HepG2 (cell line): ENCODE measurements around the gene FAM89B. TPM values are rescaled to one million over a fixed set of nuclear protein-coding genes. Genes with fewer than 3 reads are reported as not detected.

ENCODE experiments used
- BRCA1 ChIP-seq: sonication (generic); formaldehyde crosslinking; IDR thresholded peaks from 2 replicates; pipeline ENCODE4 v1.4.0; 2020; ENCODE audit warnings: missing genetic modification reagents
- FOXK1 ChIP-seq: sonication (generic); formaldehyde crosslinking; IDR thresholded peaks from 2 replicates; pipeline ENCODE4 v1.4.0; 2020; ENCODE audit warnings: low read depth, missing genetic modification reagents, borderline replicate concordance
- GPN1 ChIP-seq: sonication (generic); formaldehyde crosslinking; IDR thresholded peaks from 2 replicates; pipeline ENCODE4 v1.5.1; 2020; ENCODE audit warnings: missing genetic modification reagents, borderline replicate concordance
- MAFG ChIP-seq: sonication (generic); formaldehyde crosslinking; IDR thresholded peaks from 2 replicates; pipeline ENCODE4 v1.5.1; 2020; ENCODE audit warnings: mild to moderate bottlenecking, missing genetic modification reagents
- MYC ChIP-seq: sonication (generic); formaldehyde crosslinking; IDR thresholded peaks from 2 replicates; pipeline ENCODE4 v1.9.0; 2021; ENCODE audit warnings: missing genetic modification reagents, borderline replicate concordance
- PAX8 ChIP-seq: sonication (generic); formaldehyde crosslinking; IDR thresholded peaks from 2 replicates; pipeline ENCODE4 v1.8.0; 2022; ENCODE audit warnings: mild to moderate bottlenecking, missing genetic modification reagents, borderline replicate concordance
- PCBP1 ChIP-seq: fragments of 200-400 bp; formaldehyde crosslinking; IDR thresholded peaks from 2 replicates; pipeline ENCODE4 v1.6.1; 2017; ENCODE audit warnings: mild to moderate bottlenecking, low read depth, low read length, borderline replicate concordance
- REL ChIP-seq: sonication (generic); formaldehyde crosslinking; conservative IDR thresholded peaks from 2 replicates; pipeline ENCODE4 v1.8.0; 2022; ENCODE audit warnings: mild to moderate bottlenecking, missing genetic modification reagents, moderate library complexity
- TP53 ChIP-seq: sonication (generic); formaldehyde crosslinking; conservative IDR thresholded peaks from 2 replicates; pipeline ENCODE4 v1.4.0; 2020; ENCODE audit warnings: missing genetic modification reagents
- ZNF124 ChIP-seq: sonication (generic); formaldehyde crosslinking; IDR thresholded peaks from 2 replicates; pipeline ENCODE4 v1.4.0; 2020; ENCODE audit warnings: missing genetic modification reagents
- ZNF441 ChIP-seq: sonication (generic); formaldehyde crosslinking; IDR thresholded peaks from 2 replicates; pipeline ENCODE4 v1.7.0; 2021; ENCODE audit warnings: missing genetic modification reagents, borderline replicate concordance
- polyA plus RNA-seq, 8 experiments: library from polyadenylated mRNA; depleted of rRNA in 3 of 8; stranded (reverse) in 7 of 8; unstranded in 1 of 8; fragments of >200 nt; fragmentation: Illumina TruSeq in 4 of 8; extraction: Trizol in 4 of 8; gene quantifications; 2 replicates each; pipeline versions ENCODE4 v1.2.1 to v1.2.3, GENCODE V29; 2011 to 2016; ENCODE audit warnings: low read depth in 4 of 8, missing spikeins in 1 of 8, mixed read lengths in 1 of 8; ENCODE audit not compliant: insufficient read depth in 1 of 8
- total RNA-seq, 5 experiments: library from RNA; depleted of rRNA; stranded (reverse); fragments of >200 nt; fragmentation: Illumina TruSeq; extraction: Trizol; gene quantifications; 2 replicates each; pipeline ENCODE4 v1.2.3, GENCODE V29; 2016; ENCODE audit warnings: low read depth in 1 of 5
- TF ChIP-seq, protein P1 (sequence below): sonication (generic); formaldehyde crosslinking; IDR thresholded peaks from one replicate; pipeline ENCODE4 v1.5.1; 2020; ENCODE audit warnings: mild to moderate bottlenecking, missing genetic modification reagents; ENCODE audit errors: not compliant biosample characterization
- TF ChIP-seq, protein P2 (sequence below): sonication (generic); formaldehyde crosslinking; IDR thresholded peaks from 2 replicates; pipeline ENCODE4 v1.4.0; 2020; ENCODE audit warnings: missing genetic modification reagents

FAM89B gene
- total and polyA plus RNA-seq, 2 of the 13 experiments (the other 11 are each of a cell fraction or from before 2014, with no cell fraction given): 5.7 to 8.0 TPM

DNA sequence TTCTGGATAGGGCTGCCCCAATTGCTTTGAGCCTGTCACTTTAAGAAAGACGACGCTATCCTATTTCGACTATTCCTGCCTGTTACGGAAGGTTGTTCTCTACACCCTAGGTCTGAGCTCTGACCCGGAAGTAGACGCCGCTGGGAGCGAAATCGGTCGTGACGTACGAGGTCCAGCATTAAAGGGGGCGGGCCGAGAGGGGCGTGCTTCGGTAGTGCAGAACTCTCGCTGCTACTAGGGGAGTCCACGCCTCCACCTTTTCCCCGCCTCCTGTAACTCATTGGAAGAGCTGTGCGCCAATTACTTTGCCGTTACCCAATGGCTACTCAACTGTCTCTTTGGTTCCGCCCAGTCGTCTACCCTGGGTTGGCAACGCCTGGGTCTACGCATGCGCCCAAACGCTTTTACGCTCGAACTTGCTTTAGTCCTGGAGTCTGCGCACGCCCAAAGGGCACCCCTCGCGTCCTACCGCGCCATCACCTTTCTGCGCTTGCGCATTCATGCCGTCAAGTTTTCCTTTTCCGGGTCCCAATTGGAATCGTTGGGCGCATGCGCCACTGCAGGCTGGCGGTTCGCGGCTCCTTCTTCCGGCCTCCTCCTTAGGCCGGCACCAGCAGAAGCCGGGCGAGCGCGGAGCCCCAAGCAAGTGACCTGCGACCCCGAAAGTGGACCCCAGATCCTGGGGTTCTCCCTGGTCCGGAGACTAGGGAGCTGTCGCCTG lies 43.1 kb downstream of the FAM89B start, which contains the start of gene PCNX3 (continued):
- TF ChIP-seq, protein P1, sequence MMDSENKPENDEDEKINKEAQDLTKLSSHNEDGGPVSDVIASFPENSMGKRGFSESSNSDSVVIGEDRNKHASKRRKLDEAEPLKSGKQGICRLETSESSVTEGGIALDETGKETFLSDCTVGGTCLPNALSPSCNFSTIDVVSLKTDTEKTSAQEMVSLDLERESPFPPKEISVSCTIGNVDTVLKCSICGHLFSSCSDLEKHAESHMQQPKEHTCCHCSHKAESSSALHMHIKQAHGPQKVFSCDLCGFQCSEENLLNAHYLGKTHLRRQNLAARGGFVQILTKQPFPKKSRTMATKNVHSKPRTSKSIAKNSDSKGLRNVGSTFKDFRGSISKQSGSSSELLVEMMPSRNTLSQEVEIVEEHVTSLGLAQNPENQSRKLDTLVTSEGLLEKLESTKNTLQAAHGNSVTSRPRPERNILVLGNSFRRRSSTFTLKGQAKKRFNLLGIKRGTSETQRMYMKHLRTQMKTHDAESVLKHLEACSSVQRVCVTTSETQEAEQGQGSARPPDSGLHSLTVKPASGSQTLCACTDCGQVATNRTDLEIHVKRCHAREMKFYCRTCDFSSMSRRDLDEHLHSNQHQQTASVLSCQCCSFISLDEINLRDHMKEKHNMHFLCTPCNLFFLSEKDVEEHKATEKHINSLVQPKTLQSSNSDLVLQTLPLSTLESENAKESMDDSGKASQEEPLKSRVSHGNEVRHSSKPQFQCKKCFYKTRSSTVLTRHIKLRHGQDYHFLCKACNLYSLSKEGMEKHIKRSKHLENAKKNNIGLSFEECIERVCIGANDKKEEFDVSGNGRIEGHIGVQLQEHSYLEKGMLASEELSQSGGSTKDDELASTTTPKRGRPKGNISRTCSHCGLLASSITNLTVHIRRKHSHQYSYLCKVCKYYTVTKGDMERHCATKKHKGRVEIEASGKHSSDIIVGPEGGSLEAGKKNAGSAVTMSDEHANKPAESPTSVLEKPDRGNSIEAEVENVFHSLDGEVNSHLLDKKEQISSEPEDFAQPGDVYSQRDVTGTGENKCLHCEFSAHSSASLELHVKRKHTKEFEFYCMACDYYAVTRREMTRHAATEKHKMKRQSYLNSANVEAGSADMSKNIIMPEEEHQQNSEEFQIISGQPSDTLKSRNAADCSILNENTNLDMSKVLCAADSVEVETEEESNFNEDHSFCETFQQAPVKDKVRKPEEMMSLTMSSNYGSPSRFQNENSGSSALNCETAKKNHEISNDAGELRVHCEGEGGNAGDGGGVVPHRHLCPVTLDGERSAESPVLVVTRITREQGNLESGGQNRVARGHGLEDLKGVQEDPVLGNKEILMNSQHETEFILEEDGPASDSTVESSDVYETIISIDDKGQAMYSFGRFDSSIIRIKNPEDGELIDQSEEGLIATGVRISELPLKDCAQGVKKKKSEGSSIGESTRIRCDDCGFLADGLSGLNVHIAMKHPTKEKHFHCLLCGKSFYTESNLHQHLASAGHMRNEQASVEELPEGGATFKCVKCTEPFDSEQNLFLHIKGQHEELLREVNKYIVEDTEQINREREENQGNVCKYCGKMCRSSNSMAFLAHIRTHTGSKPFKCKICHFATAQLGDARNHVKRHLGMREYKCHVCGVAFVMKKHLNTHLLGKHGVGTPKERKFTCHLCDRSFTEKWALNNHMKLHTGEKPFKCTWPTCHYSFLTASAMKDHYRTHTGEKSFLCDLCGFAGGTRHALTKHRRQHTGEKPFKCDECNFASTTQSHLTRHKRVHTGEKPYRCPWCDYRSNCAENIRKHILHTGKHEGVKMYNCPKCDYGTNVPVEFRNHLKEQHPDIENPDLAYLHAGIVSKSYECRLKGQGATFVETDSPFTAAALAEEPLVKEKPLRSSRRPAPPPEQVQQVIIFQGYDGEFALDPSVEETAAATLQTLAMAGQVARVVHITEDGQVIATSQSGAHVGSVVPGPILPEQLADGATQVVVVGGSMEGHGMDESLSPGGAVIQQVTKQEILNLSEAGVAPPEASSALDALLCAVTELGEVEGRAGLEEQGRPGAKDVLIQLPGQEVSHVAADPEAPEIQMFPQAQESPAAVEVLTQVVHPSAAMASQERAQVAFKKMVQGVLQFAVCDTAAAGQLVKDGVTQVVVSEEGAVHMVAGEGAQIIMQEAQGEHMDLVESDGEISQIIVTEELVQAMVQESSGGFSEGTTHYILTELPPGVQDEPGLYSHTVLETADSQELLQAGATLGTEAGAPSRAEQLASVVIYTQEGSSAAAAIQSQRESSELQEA (CRISPR knock-in tag): no peak
- TF ChIP-seq TP53 (CRISPR knock-in tag) (0 out of 2 replicates have a peak, but pooled peaks have one; percentile 20), GPN1 (no peak), ZNF441 (no peak), FOXK1 (CRISPR knock-in tag) (peak; percentile 89; the same call in 1 of the 2 replicates), MAFG (CRISPR knock-in tag) (no peak), PAX8 (CRISPR knock-in tag) (no peak), REL (no peak), MYC (CRISPR knock-in tag) (no peak; the same call in none of the 2 replicates), BRCA1 (CRISPR knock-in tag) (no peak), PCBP1 (no peak), ZNF124 (CRISPR knock-in tag) (0 out of 2 replicates have a peak, but pooled peaks have one; percentile 42)
- TF ChIP-seq, protein P2, sequence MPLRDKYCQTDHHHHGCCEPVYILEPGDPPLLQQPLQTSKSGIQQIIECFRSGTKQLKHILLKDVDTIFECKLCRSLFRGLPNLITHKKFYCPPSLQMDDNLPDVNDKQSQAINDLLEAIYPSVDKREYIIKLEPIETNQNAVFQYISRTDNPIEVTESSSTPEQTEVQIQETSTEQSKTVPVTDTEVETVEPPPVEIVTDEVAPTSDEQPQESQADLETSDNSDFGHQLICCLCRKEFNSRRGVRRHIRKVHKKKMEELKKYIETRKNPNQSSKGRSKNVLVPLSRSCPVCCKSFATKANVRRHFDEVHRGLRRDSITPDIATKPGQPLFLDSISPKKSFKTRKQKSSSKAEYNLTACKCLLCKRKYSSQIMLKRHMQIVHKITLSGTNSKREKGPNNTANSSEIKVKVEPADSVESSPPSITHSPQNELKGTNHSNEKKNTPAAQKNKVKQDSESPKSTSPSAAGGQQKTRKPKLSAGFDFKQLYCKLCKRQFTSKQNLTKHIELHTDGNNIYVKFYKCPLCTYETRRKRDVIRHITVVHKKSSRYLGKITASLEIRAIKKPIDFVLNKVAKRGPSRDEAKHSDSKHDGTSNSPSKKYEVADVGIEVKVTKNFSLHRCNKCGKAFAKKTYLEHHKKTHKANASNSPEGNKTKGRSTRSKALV (CRISPR knock-in tag): no peak
